H9 (cell line): ENCODE measurements around the gene CACNG6. TPM values are rescaled to one million over a fixed set of nuclear protein-coding genes. Genes with fewer than 3 reads are reported as not detected.

Source experiments
- DNase-seq: peaks from one replicate; pipeline ENCODE4 v3.0.0-alpha.2; 2017
- H2AFZ ChIP-seq: one replicate; pipeline ENCODE4 v1.6.1; 2013; ENCODE audit warnings: mild to moderate bottlenecking, low read length, control low read depth, moderate library complexity
- H2AK5ac ChIP-seq: 2 replicates; pipeline ENCODE4 v1.6.1; 2013; ENCODE audit warnings: low read length, control low read depth, mixed read lengths; ENCODE audit not compliant: insufficient read length
- H2BK120ac ChIP-seq: one replicate; pipeline ENCODE4 v1.6.1; 2013; ENCODE audit warnings: low read depth, mild to moderate bottlenecking, low read length, control low read depth, inconsistent platforms; ENCODE audit not compliant: poor library complexity, severe bottlenecking
- H2BK12ac ChIP-seq: 2 replicates; pipeline ENCODE4 v1.6.1; 2013; ENCODE audit warnings: low read length, control low read depth, mixed read lengths, low read depth; ENCODE audit not compliant: insufficient read length
- H2BK15ac ChIP-seq: 2 replicates; pipeline ENCODE4 v1.6.1; 2013; ENCODE audit warnings: low read depth, low read length, control low read depth
- H2BK20ac ChIP-seq: one replicate; pipeline ENCODE4 v1.6.1; 2013; ENCODE audit warnings: low read depth, mild to moderate bottlenecking, low read length, control low read depth, inconsistent platforms; ENCODE audit not compliant: poor library complexity, severe bottlenecking
- H2BK5ac ChIP-seq: 2 replicates; pipeline ENCODE4 v1.6.1; 2013; ENCODE audit warnings: low read length, control low read depth, mixed read lengths; ENCODE audit not compliant: insufficient read length
- H3K14ac ChIP-seq: 2 replicates; pipeline ENCODE4 v1.6.1; 2013; ENCODE audit warnings: low read length, control low read depth; ENCODE audit not compliant: insufficient read depth
- H3K18ac ChIP-seq: 2 replicates; pipeline ENCODE4 v1.6.1; 2013; ENCODE audit warnings: low read depth, mild to moderate bottlenecking, mixed read lengths, low read length, control low read depth; ENCODE audit not compliant: insufficient read length
- H3K23ac ChIP-seq: 2 replicates; pipeline ENCODE4 v1.6.1; 2013; ENCODE audit warnings: low read length, control low read depth, mixed read lengths, low read depth; ENCODE audit not compliant: insufficient read length
- H3K23me2 ChIP-seq: 2 replicates; pipeline ENCODE4 v1.6.1; 2013; ENCODE audit warnings: low read depth, mild to moderate bottlenecking, mixed read lengths, low read length, control low read depth; ENCODE audit not compliant: insufficient read length, poor library complexity, severe bottlenecking
- H3K27ac ChIP-seq: 2 replicates; pipeline ENCODE4 v1.5.1; 2013; ENCODE audit warnings: low read length, control low read depth, mixed read lengths, low read depth; ENCODE audit not compliant: insufficient read length
- H3K27me3 ChIP-seq: 2 replicates; pipeline ENCODE4 v1.6.1; 2013; ENCODE audit warnings: low read length, control low read depth, inconsistent platforms; ENCODE audit not compliant: insufficient read depth
- H3K4ac ChIP-seq: 2 replicates; pipeline ENCODE4 v1.6.1; 2013; ENCODE audit warnings: low read depth, mild to moderate bottlenecking, control low read depth, inconsistent platforms, low read length, moderate library complexity
- H3K4me1 ChIP-seq: 2 replicates; pipeline ENCODE4 v1.6.1; 2013; ENCODE audit warnings: low read length, control low read depth, inconsistent platforms; ENCODE audit not compliant: insufficient read depth
- H3K4me2 ChIP-seq: 2 replicates; pipeline ENCODE4 v1.6.1; 2013; ENCODE audit warnings: low read length, control low read depth, mixed read lengths; ENCODE audit not compliant: insufficient read length, insufficient read depth
- H3K56ac ChIP-seq: 2 replicates; pipeline ENCODE4 v1.6.1; 2013; ENCODE audit warnings: low read depth, mild to moderate bottlenecking, mixed read lengths, low read length, control low read depth; ENCODE audit not compliant: insufficient read length
- H3K79me1 ChIP-seq: 2 replicates; pipeline ENCODE4 v1.6.1; 2013; ENCODE audit warnings: low read depth, mild to moderate bottlenecking, moderate library complexity, low read length, control low read depth, inconsistent platforms; ENCODE audit not compliant: insufficient read depth, poor library complexity, severe bottlenecking
- H3K79me2 ChIP-seq: 2 replicates; pipeline ENCODE4 v1.6.1; 2013; ENCODE audit warnings: low read length, control low read depth, inconsistent platforms; ENCODE audit not compliant: insufficient read depth
- H3K9ac ChIP-seq: 2 replicates; pipeline ENCODE4 v1.6.1; 2013; ENCODE audit warnings: low read length, control low read depth, mixed read lengths; ENCODE audit not compliant: insufficient read length; ENCODE audit errors: extremely low read depth
- H3K9me3 ChIP-seq: one replicate; pipeline ENCODE4 v1.6.1; 2013; ENCODE audit warnings: low read depth, low read length, inconsistent platforms; ENCODE audit not compliant: control insufficient read depth
- H3T11ph ChIP-seq: one replicate; pipeline ENCODE4 v1.6.1; 2013; ENCODE audit warnings: mild to moderate bottlenecking, low read length, control low read depth, inconsistent platforms
- H4K20me1 ChIP-seq: one replicate; pipeline ENCODE4 v1.6.1; 2013; ENCODE audit not compliant: control insufficient read depth, insufficient read length, insufficient read depth
- H4K5ac ChIP-seq: 2 replicates; pipeline ENCODE4 v1.6.1; 2013; ENCODE audit warnings: low read depth, mild to moderate bottlenecking, mixed read lengths, low read length, control low read depth; ENCODE audit not compliant: insufficient read length
- H4K8ac ChIP-seq: replicated peaks from 2 replicates; pipeline ENCODE4 v1.6.1; 2013; ENCODE audit warnings: low read length, control low read depth, mixed read lengths, low read depth; ENCODE audit not compliant: insufficient read length
- H4K91ac ChIP-seq: 2 replicates; pipeline ENCODE4 v1.6.1; 2013; ENCODE audit warnings: low read depth, mild to moderate bottlenecking, moderate library complexity, mixed read lengths, low read length, control low read depth; ENCODE audit not compliant: insufficient read length
- H3K27ac Mint-ChIP-seq, 3 experiments: 2 replicates in 2 of 3; 3 replicates in 1 of 3; pipeline ENCODE4 v1.8.0; 2020 to 2021; ENCODE audit warnings: mixed read lengths in 3 of 3, mild to moderate bottlenecking in 1 of 3, moderate library complexity in 1 of 3
- H3K27me3 Mint-ChIP-seq: 2 replicates; pipeline ENCODE4 v1.8.0; 2021; ENCODE audit warnings: low read depth, mild to moderate bottlenecking, moderate library complexity, mixed read lengths
- H3K36me3 Mint-ChIP-seq, 3 experiments: 2 replicates in 2 of 3; 3 replicates in 1 of 3; pipeline ENCODE4 v1.8.0; 2020 to 2021; ENCODE audit warnings: low read depth in 3 of 3, mixed read lengths in 3 of 3; ENCODE audit not compliant: insufficient read depth in 1 of 3
- H3K4me1 Mint-ChIP-seq, 2 experiments: 2 replicates each; pipeline ENCODE4 v1.8.0; 2020; ENCODE audit warnings: mixed read lengths in 2 of 2
- H3K4me3 Mint-ChIP-seq, 2 experiments: 2 replicates in 1 of 2; 3 replicates in 1 of 2; pipeline ENCODE4 v1.8.0; 2020 to 2021; ENCODE audit warnings: mild to moderate bottlenecking in 2 of 2, mixed read lengths in 2 of 2, moderate library complexity in 1 of 2
- H3K9me3 Mint-ChIP-seq, 2 experiments: 2 replicates in 1 of 2; 3 replicates in 1 of 2; pipeline ENCODE4 v1.8.0; 2020; ENCODE audit warnings: mild to moderate bottlenecking in 2 of 2, mixed read lengths in 2 of 2, moderate library complexity in 1 of 2
- WGBS: extraction: QIAGEN DNeasy Blood & Tissue Kit; methylation state at CpG from one replicate; pipeline ENCODE4 v1.1.7; 2013; ENCODE audit warnings: missing lambda C conversion rate, low lambda C conversion rate, mixed read lengths; ENCODE audit not compliant: insufficient read length; ENCODE audit errors: extremely low coverage; 5-methylcytosine and 5-hydroxymethylcytosine counted together
- total RNA-seq: library from RNA; stranded (reverse); gene quantifications from 2 replicates; pipeline ENCODE4 v1.2.1, GENCODE V29; 2021
- TF ChIP-seq, protein P1 (sequence below): fragments of 200-600 bp; sonication (generic); conservative IDR thresholded peaks from 3 replicates; pipeline ENCODE4 v1.8.0; 2021; ENCODE audit warnings: antibody characterized with exemption, mild to moderate bottlenecking

CACNG6 gene
- total RNA-seq, 1 experiment from 2014 or later, result 1.6 TPM

GRCh38 chr19:53945441-53945840, 46.0 kb upstream of the CACNG6 start:
- no peaks in the 10 kb centered on the region for H4K20me1 ChIP-seq
- H3T11ph ChIP-seq, result no peak overlapping the region
- H2AK5ac ChIP-seq, result no peak overlapping the region
- WGBS, result no CpG with 5 or more reads among the region's 9 CpGs
- H3K27ac ChIP-seq, result no peak overlapping the region
- H3K27me3 ChIP-seq, result no peaks in the 10 kb centered on the region
- Mint-ChIP-seq H3K4me1 (peaks cover 20 to 34% of the 10 kb centered on the region in 2 experiments), H3K27me3 (peaks cover 3% of the 10 kb centered on the region), H3K9me3 (no peaks in the 10 kb centered on the region; a peak in 2 of 5 replicates), H3K4me3 (peak overlapping the region; percentile 58 to 76), H3K36me3 (peaks cover 0 to 5% (median 3%) of the 10 kb centered on the region in 3 experiments; a peak in 5 of 7 replicates), H3K27ac (peak overlapping the region in 1 of 3 experiments; percentile 60; a peak in 2 of 7 replicates)
- no peak overlapping the region for H2BK5ac ChIP-seq
- peak; percentile 73 for DNase-seq
- no peak overlapping the region for H4K5ac ChIP-seq
- H4K8ac ChIP-seq, result no peak overlapping the region
- H3K56ac ChIP-seq, result no peak overlapping the region
- H3K23ac ChIP-seq, result no peak overlapping the region
- no peaks in the 10 kb centered on the region for H3K9me3 ChIP-seq
- H4K91ac ChIP-seq, result no peak overlapping the region
- H3K18ac ChIP-seq, result no peak overlapping the region
- H2BK12ac ChIP-seq, result no peak overlapping the region
- H2BK120ac ChIP-seq, result no peak overlapping the region
- no peak overlapping the region for H2AFZ ChIP-seq
- H3K4me1 ChIP-seq, result peaks cover 4% of the 10 kb centered on the region; the same call in 1 of the 2 replicates
- no peak overlapping the region for H3K14ac ChIP-seq
- no peak overlapping the region for H3K4ac ChIP-seq
- no peak overlapping the region for H2BK20ac ChIP-seq
- peaks cover 19% of the 10 kb centered on the region for H3K23me2 ChIP-seq
- no peak overlapping the region for H3K9ac ChIP-seq
- no peaks in the 10 kb centered on the region for H3K79me2 ChIP-seq
- no peak overlapping the region for H2BK15ac ChIP-seq
- peak overlapping the region; percentile 32 for H3K4me2 ChIP-seq
- TF ChIP-seq, protein P1, sequence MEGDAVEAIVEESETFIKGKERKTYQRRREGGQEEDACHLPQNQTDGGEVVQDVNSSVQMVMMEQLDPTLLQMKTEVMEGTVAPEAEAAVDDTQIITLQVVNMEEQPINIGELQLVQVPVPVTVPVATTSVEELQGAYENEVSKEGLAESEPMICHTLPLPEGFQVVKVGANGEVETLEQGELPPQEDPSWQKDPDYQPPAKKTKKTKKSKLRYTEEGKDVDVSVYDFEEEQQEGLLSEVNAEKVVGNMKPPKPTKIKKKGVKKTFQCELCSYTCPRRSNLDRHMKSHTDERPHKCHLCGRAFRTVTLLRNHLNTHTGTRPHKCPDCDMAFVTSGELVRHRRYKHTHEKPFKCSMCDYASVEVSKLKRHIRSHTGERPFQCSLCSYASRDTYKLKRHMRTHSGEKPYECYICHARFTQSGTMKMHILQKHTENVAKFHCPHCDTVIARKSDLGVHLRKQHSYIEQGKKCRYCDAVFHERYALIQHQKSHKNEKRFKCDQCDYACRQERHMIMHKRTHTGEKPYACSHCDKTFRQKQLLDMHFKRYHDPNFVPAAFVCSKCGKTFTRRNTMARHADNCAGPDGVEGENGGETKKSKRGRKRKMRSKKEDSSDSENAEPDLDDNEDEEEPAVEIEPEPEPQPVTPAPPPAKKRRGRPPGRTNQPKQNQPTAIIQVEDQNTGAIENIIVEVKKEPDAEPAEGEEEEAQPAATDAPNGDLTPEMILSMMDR, result no peak
- no peaks in the 10 kb centered on the region for H3K79me1 ChIP-seq
